ENCODE measurements around the gene SLC49A3. TPM values are rescaled to one million over a fixed set of nuclear protein-coding genes. Genes with fewer than 3 reads are reported as not detected.

Gene SLC49A3
- total RNA-seq, 2 donors from 2014 or later, result 15.1 to 16.4 TPM

DNA sequence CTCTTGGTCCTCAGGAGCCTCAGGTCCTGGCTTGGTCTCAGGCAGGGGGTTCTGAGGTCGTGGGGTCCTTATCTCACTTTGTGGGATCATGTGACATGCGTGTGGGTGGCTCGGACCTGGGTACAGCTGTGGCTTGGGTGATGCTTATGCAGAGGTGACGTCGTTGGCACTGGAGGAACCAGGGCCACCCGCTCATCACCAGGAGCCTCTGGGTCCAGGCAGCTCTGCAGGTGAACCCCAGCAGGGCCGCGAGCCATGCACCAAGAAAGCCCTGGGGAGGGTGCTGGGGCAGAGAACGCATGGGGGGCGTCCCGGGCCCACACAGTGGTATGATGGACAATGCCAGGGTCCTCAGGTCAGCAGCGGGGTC lies 23.6 kb downstream of the SLC49A3 start:
- no peaks in the 10 kb centered on the region for H3K9me3 Mint-ChIP-seq
- peak overlapping the region; percentile 66 for H3K4me3 Mint-ChIP-seq
- H3K36me3 Mint-ChIP-seq (ENCODE audit: low read depth), result peaks cover 7% of the 10 kb centered on the region
- H3K27me3 ChIP-seq (ENCODE audit: control insufficient read depth, insufficient read depth, low read length, poor library complexity, severe bottlenecking), result no peaks in the 10 kb centered on the region
- no peak overlapping the region for H3K9ac ChIP-seq (ENCODE audit: extremely low read depth, low read length, poor library complexity, severe bottlenecking)
- H3K27ac ChIP-seq (ENCODE audit: low read depth, low read length), result no peak overlapping the region
- no peak overlapping the region for H3K27ac Mint-ChIP-seq
- H3K4me1 Mint-ChIP-seq, result no peaks in the 10 kb centered on the region
- TF ChIP-seq, protein P1, sequence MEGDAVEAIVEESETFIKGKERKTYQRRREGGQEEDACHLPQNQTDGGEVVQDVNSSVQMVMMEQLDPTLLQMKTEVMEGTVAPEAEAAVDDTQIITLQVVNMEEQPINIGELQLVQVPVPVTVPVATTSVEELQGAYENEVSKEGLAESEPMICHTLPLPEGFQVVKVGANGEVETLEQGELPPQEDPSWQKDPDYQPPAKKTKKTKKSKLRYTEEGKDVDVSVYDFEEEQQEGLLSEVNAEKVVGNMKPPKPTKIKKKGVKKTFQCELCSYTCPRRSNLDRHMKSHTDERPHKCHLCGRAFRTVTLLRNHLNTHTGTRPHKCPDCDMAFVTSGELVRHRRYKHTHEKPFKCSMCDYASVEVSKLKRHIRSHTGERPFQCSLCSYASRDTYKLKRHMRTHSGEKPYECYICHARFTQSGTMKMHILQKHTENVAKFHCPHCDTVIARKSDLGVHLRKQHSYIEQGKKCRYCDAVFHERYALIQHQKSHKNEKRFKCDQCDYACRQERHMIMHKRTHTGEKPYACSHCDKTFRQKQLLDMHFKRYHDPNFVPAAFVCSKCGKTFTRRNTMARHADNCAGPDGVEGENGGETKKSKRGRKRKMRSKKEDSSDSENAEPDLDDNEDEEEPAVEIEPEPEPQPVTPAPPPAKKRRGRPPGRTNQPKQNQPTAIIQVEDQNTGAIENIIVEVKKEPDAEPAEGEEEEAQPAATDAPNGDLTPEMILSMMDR (conservative IDR thresholded peaks at IDR 0.05), result no peak
- H3K27me3 Mint-ChIP-seq (ENCODE audit: insufficient read depth), result no peaks in the 10 kb centered on the region
- DNase-seq, result peak; percentile 37
- WGBS, 2 experiments (ENCODE audit: insufficient coverage in 1 of 2, insufficient read length in 1 of 2), result 88 to 91% methylated on average over 11 to 12 of the region's 12 CpGs
- H3K4me1 ChIP-seq (ENCODE audit: control insufficient read depth, insufficient read depth, low read length), result no peaks in the 10 kb centered on the region
- no peaks in the 10 kb centered on the region for H3K36me3 ChIP-seq (ENCODE audit: control insufficient read depth, insufficient read depth, low read length)
- H3K9me3 ChIP-seq (ENCODE audit: control insufficient read depth, low read length), result no peaks in the 10 kb centered on the region
- H3K4me3 ChIP-seq (ENCODE audit: low read length), result no peak overlapping the region

- peaks cover 7% of the 10 kb centered on the region for H3K36me3 Mint-ChIP-seq (ENCODE audit: low read depth)
- no peaks in the 10 kb centered on the region for H3K27me3 Mint-ChIP-seq (ENCODE audit: insufficient read depth)
- TF ChIP-seq, protein P1 (conservative IDR thresholded peaks at IDR 0.05), result no peak
- Histone ChIP-seq H3K36me3 (ENCODE audit: control insufficient read depth, insufficient read depth, low read length) (no peaks in the 10 kb centered on the region), H3K9ac (ENCODE audit: extremely low read depth, low read length, poor library complexity, severe bottlenecking) (no peak overlapping the region), H3K4me3 (ENCODE audit: low read length) (no peak overlapping the region), H3K27me3 (ENCODE audit: control insufficient read depth, insufficient read depth, low read length, poor library complexity, severe bottlenecking) (no peaks in the 10 kb centered on the region), H3K9me3 (ENCODE audit: control insufficient read depth, low read length) (no peaks in the 10 kb centered on the region), H3K27ac (ENCODE audit: low read depth, low read length) (no peak overlapping the region), H3K4me1 (ENCODE audit: control insufficient read depth, insufficient read depth, low read length) (no peaks in the 10 kb centered on the region)
- no peaks in the 10 kb centered on the region for H3K9me3 Mint-ChIP-seq
- no peak overlapping the region for H3K27ac Mint-ChIP-seq
- WGBS, 2 experiments (ENCODE audit: insufficient coverage in 1 of 2, insufficient read length in 1 of 2), result 96 to 98% methylated on average over 15 to 24 of the region's 24 CpGs
- no peaks in the 10 kb centered on the region for H3K4me1 Mint-ChIP-seq
- DNase-seq, result peak; percentile 36
- peak overlapping the region; percentile 66 for H3K4me3 Mint-ChIP-seq
These were observed 24.2 kb downstream of the SLC49A3 start for GRCh38 chr4:664713-665231.

DNA sequence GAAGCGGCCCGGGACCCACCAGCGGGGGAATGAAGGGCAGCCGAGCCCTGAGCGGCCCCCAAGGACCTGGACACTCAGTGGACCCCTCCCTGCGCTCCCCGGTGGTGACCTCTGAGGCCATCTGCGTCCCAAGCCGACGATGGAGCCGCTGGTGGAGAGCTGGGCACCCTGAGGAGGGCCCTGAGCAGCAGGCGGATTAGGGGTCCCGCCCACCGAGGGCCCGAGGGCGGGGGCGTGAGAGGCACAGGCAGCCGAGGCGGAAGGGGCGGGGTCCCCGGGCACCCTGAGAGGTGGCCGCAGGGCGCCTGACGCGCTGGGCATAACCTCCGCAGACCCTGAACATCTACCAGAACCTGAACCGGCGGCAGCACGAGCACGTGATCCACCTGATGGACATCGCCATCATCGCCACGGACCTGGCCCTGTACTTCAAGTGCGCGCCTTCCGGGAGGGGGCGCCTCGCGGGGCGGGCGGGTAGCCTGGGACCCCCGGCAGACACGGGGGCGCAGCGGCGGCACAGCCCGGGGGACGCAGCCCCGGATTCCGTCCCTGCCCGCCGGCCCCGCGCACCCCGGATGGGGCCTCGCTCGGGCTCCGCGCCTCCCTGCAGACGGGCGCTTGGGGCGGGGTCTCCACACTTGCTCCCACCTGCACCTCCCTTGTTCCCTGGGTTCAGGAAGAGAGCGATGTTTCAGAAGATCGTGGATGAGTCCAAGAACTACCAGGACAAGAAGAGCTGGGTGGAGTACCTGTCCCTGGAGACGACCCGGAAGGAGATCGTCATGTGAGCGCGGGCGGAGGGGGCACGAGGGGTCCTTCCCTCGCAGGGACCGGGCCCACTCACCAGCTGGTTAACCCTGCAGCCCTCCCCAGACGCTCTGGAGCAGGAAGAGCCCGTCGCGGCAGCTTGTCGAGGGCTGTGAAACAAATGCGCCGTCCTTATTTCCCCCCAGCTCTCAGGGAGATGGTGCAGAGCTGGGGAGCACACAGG lies 25.2 kb downstream of the SLC49A3 start:
- no peaks in the 10 kb centered on the region for H3K9me3 Mint-ChIP-seq
- H3K27me3 ChIP-seq (ENCODE audit: control insufficient read depth, insufficient read depth, low read length, poor library complexity, severe bottlenecking), result no peaks in the 10 kb centered on the region
- H3K36me3 ChIP-seq (ENCODE audit: control insufficient read depth, insufficient read depth, low read length), result no peaks in the 10 kb centered on the region
- TF ChIP-seq, protein P1 (conservative IDR thresholded peaks at IDR 0.05), result peak; percentile 41
- no peaks in the 10 kb centered on the region for H3K4me1 Mint-ChIP-seq
- WGBS, 2 experiments (ENCODE audit: insufficient coverage in 1 of 2, insufficient read length in 1 of 2), result 51 to 60% methylated on average over 38 to 80 of the region's 80 CpGs
- peak overlapping the region; percentile 70 for H3K4me3 ChIP-seq (ENCODE audit: low read length)
- DNase-seq, result peak; percentile 89
- no peaks in the 10 kb centered on the region for H3K9me3 ChIP-seq (ENCODE audit: control insufficient read depth, low read length)
- H3K27me3 Mint-ChIP-seq (ENCODE audit: insufficient read depth), result no peaks in the 10 kb centered on the region
- no peak overlapping the region for H3K27ac ChIP-seq (ENCODE audit: low read depth, low read length)
- no peak overlapping the region for H3K27ac Mint-ChIP-seq
- no peaks in the 10 kb centered on the region for H3K4me1 ChIP-seq (ENCODE audit: control insufficient read depth, insufficient read depth, low read length)
- H3K4me3 Mint-ChIP-seq, result peak overlapping the region; percentile 66
- H3K36me3 Mint-ChIP-seq (ENCODE audit: low read depth), result peaks cover 7% of the 10 kb centered on the region
- no peak overlapping the region for H3K9ac ChIP-seq (ENCODE audit: extremely low read depth, low read length, poor library complexity, severe bottlenecking)
